SK-N-SH treated with all-trans-retinoic acid at 6 μM for 48 hours (cell line): ENCODE results near the gene HDAC4.

Experiments
- ATAC-seq: fragments of 200-7000 bp; cut with Tn5 transposase; 3 replicates; pipeline ENCODE4 v1.9.1; 2020; ENCODE audit warnings: mild to moderate bottlenecking, moderate library complexity
- BACH2 ChIP-seq: fragments of 250-450 bp; sonication (Bioruptor Pico); IDR thresholded peaks from 2 replicates; pipeline ENCODE4 v1.9.0; 2021; ENCODE audit warnings: mild to moderate bottlenecking, borderline replicate concordance
- ESRRG ChIP-seq: fragments of 250-450 bp; sonication (Bioruptor Pico); IDR thresholded peaks from 2 replicates; pipeline ENCODE4 v1.6.1; 2021; ENCODE audit warnings: mild to moderate bottlenecking
- ISL1 ChIP-seq: fragments of 250-450 bp; sonication (Bioruptor Pico); IDR thresholded peaks from 2 replicates; pipeline ENCODE4 v2.1.2; 2022; ENCODE audit warnings: mild to moderate bottlenecking, moderate library complexity
- OSR1 ChIP-seq: fragments of 250-450 bp; sonication (Bioruptor Pico); IDR thresholded peaks from 2 replicates; pipeline ENCODE4 v1.8.0; 2022; ENCODE audit warnings: moderate library complexity, mild to moderate bottlenecking, inconsistent platforms
- PPARA ChIP-seq: fragments of 250-450 bp; sonication (Bioruptor Pico); IDR thresholded peaks from 2 replicates; pipeline ENCODE4 v1.5.0; 2020; ENCODE audit warnings: mild to moderate bottlenecking, borderline replicate concordance
- RARB ChIP-seq: fragments of 250-450 bp; sonication (Bioruptor Pico); IDR thresholded peaks from 2 replicates; pipeline ENCODE4 v1.8.0; 2021; ENCODE audit warnings: mild to moderate bottlenecking, moderate library complexity
- SNAI2 ChIP-seq: fragments of 250-450 bp; sonication (Bioruptor Pico); IDR thresholded peaks from 2 replicates; pipeline ENCODE4 v1.5.0; 2020; ENCODE audit warnings: mild to moderate bottlenecking, moderate library complexity
- TCF4 ChIP-seq: fragments of 250-450 bp; sonication (Bioruptor Pico); IDR thresholded peaks from 2 replicates; pipeline ENCODE4 v1.8.0; 2021; ENCODE audit warnings: mild to moderate bottlenecking, moderate library complexity, borderline replicate concordance
- ZC3H10 ChIP-seq: fragments of 250-450 bp; sonication (Bioruptor Pico); IDR thresholded peaks from 2 replicates; pipeline ENCODE4 v1.5.1; 2021; ENCODE audit warnings: mild to moderate bottlenecking, moderate library complexity
- ZFP3 ChIP-seq: fragments of 250-450 bp; sonication (Bioruptor Pico); IDR thresholded peaks from 2 replicates; pipeline ENCODE4 v1.5.0; 2020; ENCODE audit warnings: mild to moderate bottlenecking, moderate library complexity
- ZFP30 ChIP-seq: fragments of 450-650 bp; formaldehyde crosslinking; IDR thresholded peaks from 2 replicates; pipeline ENCODE4 v1.5.0; 2022; ENCODE audit warnings: mild to moderate bottlenecking, moderate library complexity
- ZNF565 ChIP-seq: fragments of 450-650 bp; formaldehyde crosslinking; conservative IDR thresholded peaks from 2 replicates; pipeline ENCODE4 v1.5.0; 2020; ENCODE audit warnings: low read depth, mild to moderate bottlenecking, moderate library complexity
- ZNF70 ChIP-seq: fragments of 450-650 bp; formaldehyde crosslinking; IDR thresholded peaks from 2 replicates; pipeline ENCODE4 v1.5.0; 2020; ENCODE audit warnings: mild to moderate bottlenecking, moderate library complexity
- ZNF8 ChIP-seq: fragments of 450-650 bp; formaldehyde crosslinking; IDR thresholded peaks from 2 replicates; pipeline ENCODE4 v1.5.0; 2020; ENCODE audit warnings: mild to moderate bottlenecking, moderate library complexity
- TF ChIP-seq, protein P1 (sequence below): fragments of 250-450 bp; sonication (Bioruptor Pico); IDR thresholded peaks from 2 replicates; pipeline ENCODE4 v1.5.1; 2020; ENCODE audit warnings: low read depth, mild to moderate bottlenecking, moderate library complexity
- TF ChIP-seq, protein P2 (sequence below): fragments of 250-450 bp; sonication (Bioruptor Pico); IDR thresholded peaks from 2 replicates; pipeline ENCODE4 v1.8.0; 2020; ENCODE audit warnings: mild to moderate bottlenecking, moderate library complexity, borderline replicate concordance
- TF ChIP-seq, protein P3 (sequence below): fragments of 250-450 bp; sonication (Bioruptor Pico); IDR thresholded peaks from 2 replicates; pipeline ENCODE4 v1.5.0; 2020; ENCODE audit warnings: mild to moderate bottlenecking, moderate library complexity
- TF ChIP-seq, protein P4 (sequence below): fragments of 250-450 bp; sonication (Bioruptor Pico); IDR thresholded peaks from 2 replicates; pipeline ENCODE4 v1.5.1; 2021; ENCODE audit warnings: mild to moderate bottlenecking, moderate library complexity

Gene HDAC4

DNA sequence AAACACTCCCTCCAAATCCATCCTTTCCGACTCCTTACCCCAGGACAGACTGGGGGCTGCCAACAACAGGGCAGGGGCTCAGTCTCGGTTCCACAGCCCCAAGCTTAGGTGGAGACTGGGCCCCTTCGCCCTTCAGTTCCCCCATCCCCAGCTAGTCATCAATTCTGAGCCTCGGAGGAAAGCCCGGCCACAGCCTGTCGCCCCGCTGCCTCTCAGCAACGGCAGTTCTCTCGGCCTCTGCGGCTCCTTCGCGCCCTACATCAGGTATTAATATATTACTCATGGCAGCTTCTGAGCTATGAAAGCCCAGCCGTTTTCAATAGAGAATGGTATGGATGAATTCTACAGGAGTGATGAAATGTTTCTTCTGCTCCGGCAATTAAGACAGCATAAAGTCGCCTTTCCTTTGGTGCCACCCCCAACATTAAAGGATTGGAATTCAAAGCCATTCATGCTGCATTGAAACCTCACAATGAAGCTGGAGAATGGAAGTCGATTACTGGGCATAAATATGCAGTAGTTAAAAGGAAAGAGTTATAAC is 2.8 kb downstream of the HDAC4 start (continued):
- no peak for TF ChIP-seq BACH2 (CRISPR knock-in tag)
- TF ChIP-seq, protein P1, sequence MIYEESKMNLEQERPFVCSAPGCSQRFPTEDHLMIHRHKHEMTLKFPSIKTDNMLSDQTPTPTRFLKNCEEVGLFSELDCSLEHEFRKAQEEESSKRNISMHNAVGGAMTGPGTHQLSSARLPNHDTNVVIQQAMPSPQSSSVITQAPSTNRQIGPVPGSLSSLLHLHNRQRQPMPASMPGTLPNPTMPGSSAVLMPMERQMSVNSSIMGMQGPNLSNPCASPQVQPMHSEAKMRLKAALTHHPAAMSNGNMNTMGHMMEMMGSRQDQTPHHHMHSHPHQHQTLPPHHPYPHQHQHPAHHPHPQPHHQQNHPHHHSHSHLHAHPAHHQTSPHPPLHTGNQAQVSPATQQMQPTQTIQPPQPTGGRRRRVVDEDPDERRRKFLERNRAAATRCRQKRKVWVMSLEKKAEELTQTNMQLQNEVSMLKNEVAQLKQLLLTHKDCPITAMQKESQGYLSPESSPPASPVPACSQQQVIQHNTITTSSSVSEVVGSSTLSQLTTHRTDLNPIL = no peak
- TF ChIP-seq ZNF8 (CRISPR knock-in tag) = no peak
- no peak for TF ChIP-seq PPARA
- TF ChIP-seq, protein P2, sequence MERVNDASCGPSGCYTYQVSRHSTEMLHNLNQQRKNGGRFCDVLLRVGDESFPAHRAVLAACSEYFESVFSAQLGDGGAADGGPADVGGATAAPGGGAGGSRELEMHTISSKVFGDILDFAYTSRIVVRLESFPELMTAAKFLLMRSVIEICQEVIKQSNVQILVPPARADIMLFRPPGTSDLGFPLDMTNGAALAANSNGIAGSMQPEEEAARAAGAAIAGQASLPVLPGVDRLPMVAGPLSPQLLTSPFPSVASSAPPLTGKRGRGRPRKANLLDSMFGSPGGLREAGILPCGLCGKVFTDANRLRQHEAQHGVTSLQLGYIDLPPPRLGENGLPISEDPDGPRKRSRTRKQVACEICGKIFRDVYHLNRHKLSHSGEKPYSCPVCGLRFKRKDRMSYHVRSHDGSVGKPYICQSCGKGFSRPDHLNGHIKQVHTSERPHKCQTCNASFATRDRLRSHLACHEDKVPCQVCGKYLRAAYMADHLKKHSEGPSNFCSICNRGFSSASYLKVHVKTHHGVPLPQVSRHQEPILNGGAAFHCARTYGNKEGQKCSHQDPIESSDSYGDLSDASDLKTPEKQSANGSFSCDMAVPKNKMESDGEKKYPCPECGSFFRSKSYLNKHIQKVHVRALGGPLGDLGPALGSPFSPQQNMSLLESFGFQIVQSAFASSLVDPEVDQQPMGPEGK (CRISPR knock-in tag) = no peak

DNA sequence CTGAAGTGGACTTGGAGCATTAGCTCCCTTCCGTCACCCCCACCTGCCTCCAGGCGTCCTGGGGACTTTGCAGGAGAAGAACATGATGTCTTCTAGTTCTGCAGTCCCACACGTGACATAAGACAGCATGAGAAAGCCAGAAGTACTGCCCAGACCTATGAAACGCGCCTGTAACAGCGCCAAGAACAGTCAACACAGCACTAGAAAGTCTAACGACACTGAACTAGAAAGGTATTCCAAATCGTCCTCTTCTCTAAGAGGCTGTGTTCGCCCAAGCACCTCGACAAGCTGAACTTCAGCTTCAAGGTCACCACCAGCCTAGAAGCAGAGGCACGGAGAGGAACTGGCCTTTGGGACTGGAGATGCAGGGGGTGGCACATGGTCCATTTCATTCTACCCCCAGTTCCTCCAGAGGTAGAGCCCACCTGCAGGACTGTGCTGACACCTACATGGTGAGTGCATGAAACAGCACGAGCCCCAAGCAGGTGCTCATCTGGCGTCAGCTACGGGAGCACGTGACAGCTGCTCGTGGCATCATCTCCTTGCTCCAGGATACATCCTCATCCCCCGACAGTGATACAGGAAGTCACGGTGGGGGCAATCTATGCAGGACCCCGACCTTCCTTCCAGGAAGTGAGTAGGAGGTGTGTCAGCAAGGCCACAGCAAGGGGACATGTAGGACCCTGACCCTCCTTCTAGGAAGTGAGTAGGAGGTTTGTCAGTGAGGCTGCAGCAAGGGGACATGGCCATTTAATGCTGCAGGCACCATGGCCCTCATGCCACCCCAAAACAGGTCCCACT is 3.7 kb downstream of the HDAC4 start:
- ATAC-seq = no peak
- TF ChIP-seq ZNF70 (CRISPR knock-in tag) (no peak), ZC3H10 (CRISPR knock-in tag) (no peak), OSR1 (CRISPR knock-in tag) (no peak), PPARA (no peak)
- TF ChIP-seq, protein P3, sequence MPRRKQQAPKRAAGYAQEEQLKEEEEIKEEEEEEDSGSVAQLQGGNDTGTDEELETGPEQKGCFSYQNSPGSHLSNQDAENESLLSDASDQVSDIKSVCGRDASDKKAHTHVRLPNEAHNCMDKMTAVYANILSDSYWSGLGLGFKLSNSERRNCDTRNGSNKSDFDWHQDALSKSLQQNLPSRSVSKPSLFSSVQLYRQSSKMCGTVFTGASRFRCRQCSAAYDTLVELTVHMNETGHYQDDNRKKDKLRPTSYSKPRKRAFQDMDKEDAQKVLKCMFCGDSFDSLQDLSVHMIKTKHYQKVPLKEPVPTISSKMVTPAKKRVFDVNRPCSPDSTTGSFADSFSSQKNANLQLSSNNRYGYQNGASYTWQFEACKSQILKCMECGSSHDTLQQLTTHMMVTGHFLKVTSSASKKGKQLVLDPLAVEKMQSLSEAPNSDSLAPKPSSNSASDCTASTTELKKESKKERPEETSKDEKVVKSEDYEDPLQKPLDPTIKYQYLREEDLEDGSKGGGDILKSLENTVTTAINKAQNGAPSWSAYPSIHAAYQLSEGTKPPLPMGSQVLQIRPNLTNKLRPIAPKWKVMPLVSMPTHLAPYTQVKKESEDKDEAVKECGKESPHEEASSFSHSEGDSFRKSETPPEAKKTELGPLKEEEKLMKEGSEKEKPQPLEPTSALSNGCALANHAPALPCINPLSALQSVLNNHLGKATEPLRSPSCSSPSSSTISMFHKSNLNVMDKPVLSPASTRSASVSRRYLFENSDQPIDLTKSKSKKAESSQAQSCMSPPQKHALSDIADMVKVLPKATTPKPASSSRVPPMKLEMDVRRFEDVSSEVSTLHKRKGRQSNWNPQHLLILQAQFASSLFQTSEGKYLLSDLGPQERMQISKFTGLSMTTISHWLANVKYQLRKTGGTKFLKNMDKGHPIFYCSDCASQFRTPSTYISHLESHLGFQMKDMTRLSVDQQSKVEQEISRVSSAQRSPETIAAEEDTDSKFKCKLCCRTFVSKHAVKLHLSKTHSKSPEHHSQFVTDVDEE (CRISPR knock-in tag) = no peak

DNA sequence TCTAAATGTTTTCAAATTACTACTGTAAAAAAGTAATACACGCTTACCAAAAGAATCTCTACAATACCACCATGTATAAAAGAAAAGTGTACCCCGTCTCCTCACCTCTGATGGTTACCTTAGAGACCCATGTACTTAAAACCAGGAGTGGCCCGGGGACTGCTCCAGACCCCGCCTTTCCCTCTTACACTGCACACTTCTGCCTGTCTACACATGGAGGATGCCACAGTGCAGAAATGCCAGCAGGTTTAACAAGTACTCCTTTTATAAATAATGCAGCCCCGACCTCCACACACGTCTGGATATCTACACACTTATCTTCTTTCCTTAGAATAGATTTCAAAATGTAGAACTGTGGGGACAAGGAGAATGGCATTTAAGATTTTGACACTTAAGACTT is 5.3 kb downstream of the HDAC4 start:
- no peak for TF ChIP-seq ZNF70 (CRISPR knock-in tag)
- TF ChIP-seq, protein P1 = no peak
- TF ChIP-seq BACH2 (CRISPR knock-in tag) = no peak
- no peak for TF ChIP-seq ZFP30 (CRISPR knock-in tag)
- TF ChIP-seq, protein P2 (CRISPR knock-in tag) = no peak
- TF ChIP-seq TCF4 (CRISPR knock-in tag) = no peak
- TF ChIP-seq ZNF565 (CRISPR knock-in tag) = no peak
- no peak for TF ChIP-seq SNAI2 (CRISPR knock-in tag)
- no peak for TF ChIP-seq ESRRG
- TF ChIP-seq, protein P4, sequence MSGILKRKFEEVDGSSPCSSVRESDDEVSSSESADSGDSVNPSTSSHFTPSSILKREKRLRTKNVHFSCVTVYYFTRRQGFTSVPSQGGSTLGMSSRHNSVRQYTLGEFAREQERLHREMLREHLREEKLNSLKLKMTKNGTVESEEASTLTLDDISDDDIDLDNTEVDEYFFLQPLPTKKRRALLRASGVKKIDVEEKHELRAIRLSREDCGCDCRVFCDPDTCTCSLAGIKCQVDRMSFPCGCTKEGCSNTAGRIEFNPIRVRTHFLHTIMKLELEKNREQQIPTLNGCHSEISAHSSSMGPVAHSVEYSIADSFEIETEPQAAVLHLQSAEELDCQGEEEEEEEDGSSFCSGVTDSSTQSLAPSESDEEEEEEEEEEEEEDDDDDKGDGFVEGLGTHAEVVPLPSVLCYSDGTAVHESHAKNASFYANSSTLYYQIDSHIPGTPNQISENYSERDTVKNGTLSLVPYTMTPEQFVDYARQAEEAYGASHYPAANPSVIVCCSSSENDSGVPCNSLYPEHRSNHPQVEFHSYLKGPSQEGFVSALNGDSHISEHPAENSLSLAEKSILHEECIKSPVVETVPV = no peak
- no peak for TF ChIP-seq ZNF8 (CRISPR knock-in tag)
- ATAC-seq = no peak

DNA sequence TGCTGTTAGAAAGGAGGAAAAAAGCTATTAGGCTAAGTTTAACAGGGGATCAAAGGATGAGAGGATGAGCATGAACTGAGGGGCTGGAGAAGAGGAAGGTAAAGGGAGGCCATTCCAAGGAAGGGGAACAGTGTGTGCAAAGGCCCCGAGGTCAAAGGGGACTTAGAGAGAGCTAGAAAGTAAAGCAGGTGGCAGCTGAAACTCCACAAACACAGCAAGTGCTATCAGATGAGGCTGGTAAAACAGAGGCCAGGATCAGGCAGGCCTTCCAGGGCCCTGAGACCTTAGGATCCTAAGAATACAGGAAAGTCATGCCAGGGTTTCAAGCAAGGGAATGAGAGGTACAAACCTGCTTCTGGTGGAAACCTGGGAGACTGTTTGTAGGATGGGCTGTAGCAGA is 5.8 kb downstream of the HDAC4 start:
- ATAC-seq = no peak
- TF ChIP-seq, protein P2 (CRISPR knock-in tag) = no peak
- TF ChIP-seq RARB (CRISPR knock-in tag) (no peak), ISL1 (CRISPR knock-in tag) (no peak), SNAI2 (CRISPR knock-in tag) (no peak), ESRRG (no peak), ZFP30 (CRISPR knock-in tag) (no peak), ZNF565 (CRISPR knock-in tag) (no peak), ZFP3 (CRISPR knock-in tag) (no peak), ZNF8 (CRISPR knock-in tag) (no peak), ZNF70 (CRISPR knock-in tag) (no peak)
- TF ChIP-seq, protein P4 = no peak
